Tibial nerve (tissue), 4 donors: ENCODE data around the gene RYR3. TPM values are rescaled to one million over a fixed set of nuclear protein-coding genes. Genes with fewer than 3 reads are reported as not detected.

ENCODE experiments used
- DNase-seq, 2 donors: peaks; one replicate each; pipeline ENCODE4 v3.0.0-alpha.2; 2019; ENCODE audit warnings: low spot score in 2 of 2
- H3K27ac ChIP-seq, 4 donors: fragments of 200-600 bp; sonication (generic) in 3 of 4; one replicate each; pipeline ENCODE4 v1.5.1; 2017 to 2019; ENCODE audit warnings: mild to moderate bottlenecking in 1 of 4
- H3K27me3 ChIP-seq, 2 donors: fragments of 200-600 bp; sonication (generic) in 1 of 2; one replicate each; pipeline versions ENCODE4 v1.5.1 to v1.6.0; 2017 to 2019
- H3K36me3 ChIP-seq, 3 donors: fragments of 200-600 bp; sonication (generic); one replicate each; pipeline ENCODE4 v1.5.1; 2018 to 2019
- H3K4me1 ChIP-seq, 4 donors: fragments of 200-600 bp; sonication (generic) in 3 of 4; one replicate each; pipeline ENCODE4 v1.5.1; 2017 to 2019
- H3K4me3 ChIP-seq, 4 donors: fragments of 200-600 bp; sonication (generic) in 3 of 4; one replicate each; pipeline ENCODE4 v1.5.1; 2017 to 2019; ENCODE audit warnings: mild to moderate bottlenecking in 1 of 4, moderate library complexity in 1 of 4
- H3K9me3 ChIP-seq, 4 donors: fragments of 200-600 bp; sonication (generic) in 3 of 4; one replicate each; pipeline ENCODE4 v1.5.1; 2017 to 2019
- EP300 ChIP-seq, 2 donors: sonication (generic); formaldehyde crosslinking; IDR thresholded peaks; one replicate each; pipeline ENCODE4 v1.6.1; 2017; ENCODE audit warnings: antibody characterized with exemption in 2 of 2, mild to moderate bottlenecking in 1 of 2
- POLR2A ChIP-seq, 2 donors: fragments of 450-650 bp; IDR thresholded peaks; one replicate each; pipeline ENCODE4 v1.6.1; 2017; ENCODE audit warnings: antibody characterized with exemption in 2 of 2, mild to moderate bottlenecking in 2 of 2, moderate library complexity in 2 of 2
- whole genome bisulfite sequencing, 2 donors: methylation state at CpG; one replicate each; pipeline ENCODE4 v1.1.5; 2018; 5-methylcytosine and 5-hydroxymethylcytosine counted together
- total RNA-seq, 4 donors: library from RNA; depleted of rRNA; stranded (reverse); fragments of >200 nt; gene quantifications; one replicate each; pipeline ENCODE4 v1.1.0, GENCODE V29; 2016
- TF ChIP-seq, protein P1 (sequence below), 5 experiments: fragments of 200-600 bp in 3 of 5; fragments of 450-650 bp in 2 of 5; sonication (generic) in 3 of 5; IDR thresholded peaks; one replicate each; pipeline ENCODE4 v1.5.1; 2016 to 2019; ENCODE audit warnings: antibody characterized with exemption in 5 of 5, mild to moderate bottlenecking in 3 of 5, moderate library complexity in 2 of 5

RYR3 gene
- total RNA-seq, 4 donors from 2014 or later: 1.2 to 7.0 (median 5.4) TPM

DNA sequence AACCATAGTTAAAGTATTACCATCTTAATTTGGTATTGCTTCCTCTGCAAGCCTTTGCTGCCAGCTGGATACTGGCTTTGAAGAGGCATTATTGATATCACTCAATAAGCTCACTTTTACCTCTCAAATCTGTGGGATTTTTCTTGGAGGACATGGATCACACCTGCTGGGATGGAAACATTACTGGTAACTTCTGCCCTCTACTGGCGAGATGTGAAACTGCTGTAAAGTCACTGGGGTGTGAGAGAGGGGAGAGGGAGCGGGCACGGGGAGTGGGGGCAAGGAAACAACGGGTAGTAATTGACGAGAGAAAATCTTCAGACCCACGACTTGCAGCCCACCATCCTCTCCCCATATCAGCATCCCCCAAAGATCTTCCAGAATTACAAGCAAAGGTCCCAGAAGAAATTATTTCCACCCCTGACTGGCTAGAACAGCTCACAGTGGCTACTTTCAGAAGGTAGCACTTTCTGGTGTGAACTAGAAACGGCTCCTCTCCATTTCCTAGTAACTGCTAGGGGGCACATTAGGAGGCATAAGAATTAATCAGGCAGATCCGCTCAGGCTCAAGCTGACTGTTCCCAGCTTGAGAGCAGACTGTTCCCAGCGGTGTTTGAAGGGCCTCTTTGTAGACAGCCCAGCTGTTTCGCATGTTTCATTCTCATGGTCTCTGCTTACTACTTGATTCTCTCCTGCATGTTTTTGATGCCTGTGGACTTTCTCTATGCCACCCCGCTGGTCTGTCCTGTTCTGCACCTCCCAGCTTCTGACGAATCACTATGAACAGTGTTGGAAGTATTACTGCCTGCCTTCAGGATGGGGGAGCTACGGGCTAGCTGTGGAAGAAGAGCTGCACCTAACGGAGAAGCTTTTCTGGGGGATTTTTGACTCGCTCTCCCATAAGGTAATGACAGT is 427.2 kb downstream of the RYR3 start:
- Histone ChIP-seq H3K36me3 (no peaks in the 10 kb centered on the region), H3K27me3 (no peaks in the 10 kb centered on the region), H3K27ac (no peak overlapping the region), H3K9me3 (no peaks in the 10 kb centered on the region), H3K4me3 (no peak overlapping the region), H3K4me1 (peaks cover 0 to 4% (median 0%) of the 10 kb centered on the region in 4 donors)
- TF ChIP-seq, protein P1, sequence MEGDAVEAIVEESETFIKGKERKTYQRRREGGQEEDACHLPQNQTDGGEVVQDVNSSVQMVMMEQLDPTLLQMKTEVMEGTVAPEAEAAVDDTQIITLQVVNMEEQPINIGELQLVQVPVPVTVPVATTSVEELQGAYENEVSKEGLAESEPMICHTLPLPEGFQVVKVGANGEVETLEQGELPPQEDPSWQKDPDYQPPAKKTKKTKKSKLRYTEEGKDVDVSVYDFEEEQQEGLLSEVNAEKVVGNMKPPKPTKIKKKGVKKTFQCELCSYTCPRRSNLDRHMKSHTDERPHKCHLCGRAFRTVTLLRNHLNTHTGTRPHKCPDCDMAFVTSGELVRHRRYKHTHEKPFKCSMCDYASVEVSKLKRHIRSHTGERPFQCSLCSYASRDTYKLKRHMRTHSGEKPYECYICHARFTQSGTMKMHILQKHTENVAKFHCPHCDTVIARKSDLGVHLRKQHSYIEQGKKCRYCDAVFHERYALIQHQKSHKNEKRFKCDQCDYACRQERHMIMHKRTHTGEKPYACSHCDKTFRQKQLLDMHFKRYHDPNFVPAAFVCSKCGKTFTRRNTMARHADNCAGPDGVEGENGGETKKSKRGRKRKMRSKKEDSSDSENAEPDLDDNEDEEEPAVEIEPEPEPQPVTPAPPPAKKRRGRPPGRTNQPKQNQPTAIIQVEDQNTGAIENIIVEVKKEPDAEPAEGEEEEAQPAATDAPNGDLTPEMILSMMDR (IDR thresholded peaks at IDR 0.05): peak; percentile 44 to 72 (median 65)
- TF ChIP-seq EP300 (IDR thresholded peaks at IDR 0.05): no peak
- WGBS, 2 donors: 37 to 40% methylated on average over 15 of the region's 15 CpGs
- peak in 1 of 2 donors; percentile 54 for DNase-seq

DNA sequence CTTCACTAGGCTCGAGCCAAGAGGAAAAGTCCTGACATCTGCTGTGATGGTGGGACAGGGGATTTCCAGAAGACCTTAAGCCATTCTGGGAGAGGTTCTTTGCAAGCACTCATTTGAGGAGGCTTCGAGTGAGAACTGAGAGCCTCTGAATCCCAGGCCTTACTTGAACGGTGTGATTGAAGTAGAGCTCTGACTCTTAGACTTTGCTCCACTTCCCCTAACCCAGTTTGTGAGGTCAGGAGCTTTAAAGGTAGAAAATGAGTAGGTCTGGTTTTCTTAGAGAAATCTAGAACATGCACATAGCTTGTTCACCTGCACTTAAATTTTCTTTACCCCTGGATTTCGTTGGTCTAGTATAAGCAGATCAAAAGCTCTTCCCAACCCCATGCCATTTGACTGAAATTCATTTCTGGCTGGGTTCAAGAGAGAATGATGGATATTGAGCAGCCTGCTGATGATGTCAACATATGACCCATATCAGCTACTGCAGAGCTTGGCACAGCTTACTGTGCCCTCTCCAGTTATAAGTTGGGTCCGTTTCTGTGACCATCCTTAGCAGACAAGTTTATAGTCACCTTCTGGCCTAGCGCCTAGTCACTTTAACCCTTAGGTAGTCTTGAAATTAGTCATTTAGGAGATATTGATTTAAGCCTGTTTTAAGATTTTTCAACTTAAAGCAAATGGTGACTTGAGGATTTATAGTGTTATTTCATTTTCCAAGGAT is 428.3 kb downstream of the RYR3 start:
- TF ChIP-seq EP300 (IDR thresholded peaks at IDR 0.05) (no peak), POLR2A (IDR thresholded peaks at IDR 0.05) (no peak)
- TF ChIP-seq, protein P1 (IDR thresholded peaks at IDR 0.05): no peak
- no peak overlapping the region for H3K27ac ChIP-seq
- 63 to 70% methylated on average over 6 of the region's 6 CpGs for WGBS, 2 donors
- no peak overlapping the region for H3K4me3 ChIP-seq
- H3K9me3 ChIP-seq: no peaks in the 10 kb centered on the region
- no peak for DNase-seq
- H3K4me1 ChIP-seq: peaks cover 0 to 4% (median 0%) of the 10 kb centered on the region in 4 donors
- no peaks in the 10 kb centered on the region for H3K27me3 ChIP-seq
- no peaks in the 10 kb centered on the region for H3K36me3 ChIP-seq

DNA sequence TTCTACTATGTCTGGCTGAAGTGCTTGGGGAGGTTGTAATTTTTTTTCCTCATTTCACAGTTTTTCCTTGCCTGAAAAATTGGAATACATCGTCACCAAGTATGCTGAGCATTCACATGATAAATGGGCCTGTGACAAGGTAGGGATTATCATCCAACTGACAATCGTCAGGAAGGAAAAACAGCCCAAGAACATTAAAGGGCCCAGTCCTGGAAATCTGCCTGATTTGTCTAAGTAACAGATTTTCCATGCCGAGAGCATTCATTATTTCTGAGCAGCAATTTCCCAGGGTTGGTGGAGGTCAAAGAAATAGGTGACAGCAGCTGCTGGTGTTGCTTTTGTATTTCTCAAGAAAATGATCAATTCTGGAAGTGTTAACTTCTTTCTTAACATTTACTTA is 431.5 kb downstream of the RYR3 start:
- no peak for DNase-seq
- Histone ChIP-seq H3K27me3 (no peaks in the 10 kb centered on the region), H3K27ac (no peak overlapping the region), H3K9me3 (no peaks in the 10 kb centered on the region), H3K4me1 (peaks cover 0 to 4% (median 0%) of the 10 kb centered on the region in 4 donors), H3K36me3 (no peaks in the 10 kb centered on the region), H3K4me3 (no peak overlapping the region)
- TF ChIP-seq POLR2A (IDR thresholded peaks at IDR 0.05) (no peak), EP300 (IDR thresholded peaks at IDR 0.05) (no peak)
- TF ChIP-seq, protein P1 (IDR thresholded peaks at IDR 0.05): no peak
- WGBS, 2 donors: 41 to 49% methylated on average over 3 of the region's 3 CpGs

DNA sequence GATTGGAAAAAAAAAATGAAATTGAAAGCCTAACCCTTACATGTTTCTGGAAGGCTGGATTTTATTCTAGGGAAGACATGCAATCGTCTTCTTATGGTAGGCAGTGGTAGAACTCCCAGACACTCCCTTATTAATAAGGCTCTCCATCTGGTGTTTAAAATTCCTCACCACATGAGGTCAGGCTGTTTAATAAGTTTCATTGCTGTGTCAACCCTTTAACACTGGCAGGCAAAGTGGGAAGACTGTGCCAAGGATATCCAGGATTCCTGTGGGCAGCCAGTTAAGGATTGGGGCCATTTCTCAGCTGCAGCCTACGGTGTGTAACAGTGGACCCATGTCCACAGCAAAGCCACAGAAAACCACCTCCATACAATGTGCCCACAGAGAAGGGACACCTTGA is 432.0 kb downstream of the RYR3 start:
- 35 to 53% methylated on average over 2 of the region's 2 CpGs for WGBS, 2 donors
- Histone ChIP-seq H3K4me3 (no peak overlapping the region), H3K9me3 (no peaks in the 10 kb centered on the region), H3K27ac (no peak overlapping the region), H3K4me1 (peaks cover 0 to 3% (median 0%) of the 10 kb centered on the region in 4 donors), H3K27me3 (no peaks in the 10 kb centered on the region), H3K36me3 (no peaks in the 10 kb centered on the region)
- TF ChIP-seq EP300 (IDR thresholded peaks at IDR 0.05) (no peak), POLR2A (IDR thresholded peaks at IDR 0.05) (no peak)
- TF ChIP-seq, protein P1 (IDR thresholded peaks at IDR 0.05): no peak
- DNase-seq: no peak

DNA sequence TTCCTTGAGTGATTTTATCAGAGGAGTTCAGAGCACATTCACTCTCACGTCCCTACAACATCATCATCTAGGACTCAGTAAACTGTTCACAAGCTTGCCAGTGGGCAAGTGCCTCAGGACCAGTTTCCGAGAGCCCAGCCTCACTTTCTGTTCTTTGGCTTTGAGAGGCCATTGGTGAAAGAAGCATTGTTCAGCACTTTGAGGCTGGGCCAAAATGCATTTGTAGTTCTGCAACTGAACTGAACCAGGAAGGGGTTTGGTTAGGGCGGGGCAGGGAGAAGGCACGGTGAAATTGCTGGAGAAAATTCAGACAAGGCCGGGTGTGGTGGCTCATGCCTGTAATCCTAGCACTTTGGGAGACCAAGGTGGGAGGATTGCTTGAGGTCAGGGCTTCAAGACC is 435.4 kb downstream of the RYR3 start:
- H3K9me3 ChIP-seq: peaks cover 0 to 3% (median 0%) of the 10 kb centered on the region in 4 donors
- H3K4me1 ChIP-seq: no peaks in the 10 kb centered on the region
- 42 to 66% methylated on average over 5 of the region's 5 CpGs for WGBS, 2 donors
- TF ChIP-seq EP300 (IDR thresholded peaks at IDR 0.05) (no peak), POLR2A (IDR thresholded peaks at IDR 0.05) (no peak)
- TF ChIP-seq, protein P1 (IDR thresholded peaks at IDR 0.05): no peak
- no peak for DNase-seq
- H3K36me3 ChIP-seq: no peaks in the 10 kb centered on the region
- no peak overlapping the region for H3K27ac ChIP-seq
- no peaks in the 10 kb centered on the region for H3K27me3 ChIP-seq
- no peak overlapping the region for H3K4me3 ChIP-seq
